GM23338 (cell line): ENCODE results near the gene TRIM44.

Experiments
- EZH2 ChIP-seq: fragments of 200-600 bp; sonication (generic); IDR thresholded peaks from one replicate; pipeline ENCODE4 v1.8.0; 2017; ENCODE audit warnings: antibody characterized with exemption, mild to moderate bottlenecking, low read depth; ENCODE audit not compliant: unreplicated experiment
- POLR2AphosphoS5 ChIP-seq: IDR thresholded peaks from 2 replicates; pipeline ENCODE4 v1.6.1; 2016; ENCODE audit warnings: antibody characterized with exemption, low read depth
- ZNF331 ChIP-seq: fragments of 250-450 bp; sonication (Bioruptor Pico); IDR thresholded peaks from 2 replicates; pipeline ENCODE4 v1.5.0; 2020; ENCODE audit warnings: low read depth, mild to moderate bottlenecking, moderate library complexity
- TF ChIP-seq, protein P1 (sequence below), 2 experiments: fragments of 200-600 bp in 1 of 2; sonication (generic) in 1 of 2; conservative IDR thresholded peaks; 2 replicates each; pipeline versions ENCODE4 v1.5.1 to v1.6.1; 2016 to 2017; ENCODE audit warnings: antibody characterized with exemption in 2 of 2, low read depth in 2 of 2, mild to moderate bottlenecking in 2 of 2, moderate library complexity in 1 of 2

GRCh38 chr11:35655856-35656255 lies 6.7 kb upstream of the TRIM44 start:
- TF ChIP-seq, protein P1, sequence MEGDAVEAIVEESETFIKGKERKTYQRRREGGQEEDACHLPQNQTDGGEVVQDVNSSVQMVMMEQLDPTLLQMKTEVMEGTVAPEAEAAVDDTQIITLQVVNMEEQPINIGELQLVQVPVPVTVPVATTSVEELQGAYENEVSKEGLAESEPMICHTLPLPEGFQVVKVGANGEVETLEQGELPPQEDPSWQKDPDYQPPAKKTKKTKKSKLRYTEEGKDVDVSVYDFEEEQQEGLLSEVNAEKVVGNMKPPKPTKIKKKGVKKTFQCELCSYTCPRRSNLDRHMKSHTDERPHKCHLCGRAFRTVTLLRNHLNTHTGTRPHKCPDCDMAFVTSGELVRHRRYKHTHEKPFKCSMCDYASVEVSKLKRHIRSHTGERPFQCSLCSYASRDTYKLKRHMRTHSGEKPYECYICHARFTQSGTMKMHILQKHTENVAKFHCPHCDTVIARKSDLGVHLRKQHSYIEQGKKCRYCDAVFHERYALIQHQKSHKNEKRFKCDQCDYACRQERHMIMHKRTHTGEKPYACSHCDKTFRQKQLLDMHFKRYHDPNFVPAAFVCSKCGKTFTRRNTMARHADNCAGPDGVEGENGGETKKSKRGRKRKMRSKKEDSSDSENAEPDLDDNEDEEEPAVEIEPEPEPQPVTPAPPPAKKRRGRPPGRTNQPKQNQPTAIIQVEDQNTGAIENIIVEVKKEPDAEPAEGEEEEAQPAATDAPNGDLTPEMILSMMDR (conservative IDR thresholded peaks at IDR 0.05; ENCODE audit: low read depth in 2 of 2): no peak
- no peak for TF ChIP-seq ZNF331
- TF ChIP-seq POLR2AphosphoS5: no peak
- TF ChIP-seq EZH2: no peak
